Activated gamma-delta T cell (primary cell): Measurements from ENCODE around the gene FOLR2.
"Not testable (repeated sequence)": the region's sequence is repeated elsewhere in the genome, so short reads cannot be mapped to it uniquely, and the experiment has no call there.

ENCODE experiments used
- DNase-seq: peaks from one replicate; lab custom pipeline; 2025; lab: John Stamatoyannopoulos, UW
- total RNA-seq, 2 donors: gene quantifications; one replicate each; lab custom pipeline; 2026; lab: John Stamatoyannopoulos, UW

Gene FOLR2
- total RNA-seq = 0 reads per million in 2 donors

GRCh38 chr11:72216638-72217037 lies at the start of gene FOLR2:
TSS of gene FOLR2 (plus strand) at chr11:72216794. CDS start at chr11:72218585, 1,791 bp downstream.
- no peak for DNase-seq

GRCh38 chr11:72169046-72169555 lies 47.5 kb upstream of the FOLR2 start:
- DNase-seq = not testable (repeated sequence)

DNA sequence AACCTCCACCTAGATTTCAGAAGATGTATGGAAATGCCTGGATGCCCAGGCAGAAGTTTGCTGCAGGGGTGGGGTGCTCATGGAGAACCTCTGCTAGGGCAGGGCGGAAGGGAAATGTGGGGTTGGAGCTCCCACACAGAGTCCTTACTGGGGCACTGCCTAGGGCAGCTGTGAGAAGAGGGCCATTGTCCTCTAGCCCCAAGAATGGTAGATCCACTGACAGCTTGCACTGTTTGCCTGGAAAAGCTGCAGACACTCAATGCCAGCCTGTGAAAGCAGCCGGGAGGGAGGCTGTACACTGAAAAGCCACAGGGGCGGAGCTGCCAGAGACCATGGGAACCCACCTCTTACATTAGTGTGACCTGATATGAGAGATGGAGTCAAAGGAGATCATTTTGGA lies 46.8 kb upstream of the FOLR2 start:
- not testable (repeated sequence) for DNase-seq

DNA sequence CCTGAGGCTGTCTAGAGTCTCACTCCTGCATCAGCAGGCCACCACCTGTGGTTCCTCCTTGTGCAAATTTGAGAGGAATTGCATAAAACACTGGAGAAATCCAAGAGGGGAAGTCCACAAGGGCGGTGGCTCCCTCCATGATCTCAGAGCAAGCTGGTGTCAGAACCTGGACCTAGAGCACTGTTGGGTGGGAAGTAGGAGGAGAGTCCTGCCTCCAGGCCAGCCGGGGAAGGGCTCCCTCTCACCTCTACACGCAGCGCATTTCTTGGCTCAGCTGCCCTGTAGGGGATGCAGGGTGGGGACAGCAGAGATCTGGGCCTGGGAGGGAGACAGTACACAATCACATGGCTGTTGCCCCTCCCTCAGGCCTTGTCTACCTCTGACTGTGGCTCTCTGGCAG lies 44.6 kb upstream of the FOLR2 start:
- not testable (repeated sequence) for DNase-seq

- no peak for DNase-seq
Measured at GRCh38 chr11:72173291-72173690, 43.3 kb upstream of the FOLR2 start.

DNA sequence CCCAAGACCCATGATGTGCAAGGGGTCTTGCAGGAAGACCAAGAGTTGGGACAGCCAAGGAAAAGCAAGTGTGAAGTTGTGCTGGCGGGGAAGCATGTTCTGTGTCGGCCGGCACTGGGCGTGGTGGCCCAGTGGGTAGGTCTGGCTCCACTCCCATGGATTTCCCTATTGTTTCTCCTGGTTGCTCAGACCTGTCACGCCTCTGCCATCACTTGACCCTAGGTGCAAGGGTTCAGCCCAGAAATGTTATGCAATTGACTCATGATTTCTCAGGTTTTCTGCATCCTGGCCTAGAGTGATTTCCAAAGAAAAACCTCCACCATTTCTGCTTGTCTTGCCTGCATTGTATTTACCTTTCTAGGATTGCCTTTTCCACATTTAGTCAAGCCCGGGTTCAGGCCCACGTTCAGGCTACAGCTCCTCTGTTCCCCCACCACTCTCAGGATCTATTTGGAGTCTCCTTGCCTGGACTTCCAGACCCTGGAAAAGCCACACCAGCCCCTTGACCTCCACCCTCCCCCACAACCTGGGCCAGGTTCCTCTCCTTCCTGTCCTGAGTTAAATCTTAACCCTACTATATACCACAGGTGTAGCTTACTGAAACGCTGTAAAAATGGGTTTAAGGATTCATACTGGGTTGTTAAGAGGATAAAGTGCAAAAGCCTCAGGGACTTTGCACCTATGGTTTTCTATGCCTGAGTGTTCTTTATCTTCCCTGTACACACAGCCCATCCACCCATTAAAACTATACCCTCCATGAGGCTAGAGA lies 42.1 kb upstream of the FOLR2 start:
- no peak for DNase-seq

- no peak for DNase-seq
Measured at GRCh38 chr11:72177656-72178055, 38.9 kb upstream of the FOLR2 start.

GRCh38 chr11:72179049-72179803 lies 37.4 kb upstream of the FOLR2 start:
- no peak for DNase-seq

DNA sequence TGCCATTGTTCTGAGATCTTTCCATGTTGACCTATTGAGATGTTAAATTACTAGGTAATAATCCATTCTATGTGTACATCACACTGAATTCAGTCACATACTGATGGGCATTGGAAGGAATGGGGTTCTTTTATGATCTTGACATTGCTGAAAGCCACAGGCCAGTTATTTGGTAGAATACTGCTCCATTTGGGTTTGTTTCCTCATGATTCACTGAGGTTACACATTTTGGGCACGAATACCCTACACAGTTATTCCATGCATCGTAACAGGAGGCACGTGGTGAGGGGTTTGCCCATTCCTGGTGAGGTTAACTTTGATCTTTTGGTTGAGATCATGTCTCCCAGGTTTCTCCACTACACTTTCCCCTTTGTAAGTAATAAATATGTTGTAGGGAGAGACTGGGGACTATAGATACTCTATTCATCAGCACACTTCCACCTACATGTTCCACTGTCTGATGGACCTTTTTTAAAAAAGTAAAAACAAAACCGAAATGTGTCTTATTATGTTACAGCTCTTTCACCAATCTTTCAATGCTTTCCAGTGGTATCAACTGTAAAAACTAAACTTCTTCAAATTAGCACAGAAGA lies 36.7 kb upstream of the FOLR2 start:
- DNase-seq = no peak

GRCh38 chr11:72180892-72181552 lies 35.6 kb upstream of the FOLR2 start:
- DNase-seq = not testable (repeated sequence)

DNA sequence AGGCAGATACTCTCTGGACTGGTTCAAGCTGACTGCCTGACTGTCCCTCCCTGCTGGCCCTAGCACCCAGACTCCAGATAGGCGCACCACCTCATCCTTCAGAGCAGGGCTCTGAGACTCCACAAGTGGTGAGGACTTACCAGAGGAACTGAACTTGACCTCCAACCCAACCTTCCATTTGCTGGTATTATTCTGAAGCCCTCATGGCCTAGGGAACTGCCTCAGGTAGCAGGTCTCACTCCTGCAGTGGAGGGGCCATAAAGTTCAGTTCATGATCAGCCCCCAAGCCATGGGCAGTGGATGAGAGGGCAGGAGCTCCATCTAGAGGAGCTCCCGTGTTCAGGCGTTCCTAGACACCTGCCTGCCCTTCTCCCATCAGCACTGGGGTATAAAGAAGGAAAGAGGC lies 35.0 kb upstream of the FOLR2 start:
- DNase-seq = not testable (repeated sequence)

DNA sequence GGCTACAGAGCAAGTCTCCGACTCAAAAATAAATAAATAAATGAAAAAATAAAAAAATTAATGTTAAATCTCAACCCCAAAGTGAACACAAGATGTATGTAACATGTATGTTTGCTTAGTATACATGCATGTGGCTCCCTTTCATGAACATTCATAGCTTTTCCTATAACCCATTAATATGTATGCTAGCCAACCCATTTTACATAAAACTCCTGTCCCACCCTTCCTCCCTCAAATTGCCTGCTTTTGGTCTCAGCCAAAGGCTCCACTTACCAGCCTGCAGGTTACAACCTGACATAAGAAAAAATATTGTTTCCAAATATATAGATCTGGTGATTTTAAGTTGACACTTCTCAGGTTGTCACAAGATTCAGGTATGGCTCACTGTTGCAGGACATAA lies 28.3 kb upstream of the FOLR2 start:
- no peak for DNase-seq

- DNase-seq = no peak
Measured at GRCh38 chr11:72189455-72190250, 26.9 kb upstream of the FOLR2 start.

- no peak for DNase-seq
Measured at GRCh38 chr11:72190631-72191071, 25.9 kb upstream of the FOLR2 start.

- no peak for DNase-seq
Measured at GRCh38 chr11:72191961-72192381, 24.6 kb upstream of the FOLR2 start, which contains the start of gene FOLR1. TSS of gene FOLR1 (plus strand) at chr11:72192140. CDS start at chr11:72192174, 34 bp downstream.

GRCh38 chr11:72195518-72196270 lies 20.9 kb upstream of the FOLR2 start:
- DNase-seq = no peak

DNA sequence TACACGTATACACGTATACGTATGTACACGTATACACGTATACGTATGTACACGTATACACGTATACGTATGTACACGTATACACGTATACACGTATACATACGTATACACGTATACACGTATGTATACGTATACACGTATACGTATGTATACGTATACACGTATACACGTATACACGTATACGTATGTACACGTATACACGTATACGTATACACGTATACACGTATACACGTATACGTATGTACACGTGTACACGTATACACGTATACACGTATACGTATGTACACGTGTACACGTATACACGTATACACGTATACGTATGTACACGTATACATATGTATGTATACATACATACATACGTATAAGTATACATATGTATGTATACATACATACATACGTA lies 15.1 kb upstream of the FOLR2 start:
- not testable (repeated sequence) for DNase-seq

DNA sequence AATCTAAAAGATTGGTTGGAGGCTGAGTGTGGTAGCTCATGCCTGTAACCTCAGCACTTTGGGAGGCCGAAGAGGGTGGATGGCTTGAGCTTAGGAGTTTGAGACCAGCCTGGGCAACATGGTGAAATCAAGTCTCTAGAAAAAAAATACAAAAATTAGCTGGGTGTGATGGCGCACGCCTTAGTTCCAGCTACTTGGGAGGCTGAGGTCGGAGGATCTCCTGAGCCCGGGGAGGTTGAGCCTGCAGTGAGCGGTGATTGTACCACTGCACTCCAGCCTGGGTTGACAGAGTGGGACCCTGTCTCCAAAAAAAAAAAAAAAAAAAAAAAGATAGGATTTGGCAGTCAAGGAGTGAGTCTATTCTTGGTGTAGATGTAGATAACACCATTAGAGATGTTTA lies 14.0 kb upstream of the FOLR2 start:
- no peak for DNase-seq

DNA sequence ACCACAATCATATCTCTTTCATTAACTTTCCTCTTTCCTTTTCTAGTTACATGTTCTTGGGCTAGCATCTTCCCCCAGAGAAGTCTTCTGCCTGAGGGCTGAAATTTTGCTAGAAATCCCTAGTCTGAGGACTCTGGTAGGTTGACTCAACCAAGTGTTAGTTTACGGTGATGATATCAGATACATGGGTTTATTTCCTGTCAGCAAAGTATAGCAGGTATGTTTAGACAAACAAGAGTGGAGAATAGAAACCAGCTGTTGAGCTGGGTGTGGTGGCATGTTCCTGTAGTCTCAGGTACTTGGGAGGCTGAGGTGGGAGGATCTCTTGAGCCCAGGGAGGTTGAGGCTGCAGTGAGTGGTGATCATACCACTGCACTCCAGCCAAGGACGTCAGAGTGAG lies 13.4 kb upstream of the FOLR2 start:
- DNase-seq = no peak

DNA sequence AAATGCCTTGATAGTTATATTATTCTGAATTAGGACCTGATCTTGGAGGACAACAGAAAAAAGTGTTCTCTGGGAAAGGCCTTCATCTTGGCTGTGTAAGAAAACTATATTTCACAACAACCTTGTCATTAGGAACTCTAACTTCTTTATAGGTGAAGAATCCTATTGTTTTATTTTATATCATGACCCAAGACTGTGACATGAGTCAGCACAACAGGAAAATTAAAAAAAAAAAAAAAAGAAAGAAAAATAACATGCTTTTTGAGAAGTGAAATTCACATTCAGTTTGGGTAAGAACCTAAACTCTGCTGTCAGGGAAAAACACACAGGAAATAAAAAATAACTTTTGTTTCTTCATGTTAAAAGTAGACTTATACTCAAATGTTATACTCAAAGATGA lies 11.7 kb upstream of the FOLR2 start:
- DNase-seq = no peak
